Retinal pigment epithelial cell (primary cell): ENCODE measurements around the gene SUPT20HL2.
"Not testable (repeated sequence)": the region's sequence is repeated elsewhere in the genome, so short reads cannot be mapped to it uniquely, and the experiment has no call there.

Source experiments
- DNase-seq: peaks from one replicate; pipeline ENCODE4 v3.0.0-alpha.2; 2010; ENCODE audit warnings: low read depth
- H3K4me3 ChIP-seq: 2 replicates; pipeline ENCODE4 v1.5.1; 2011; ENCODE audit warnings: mild to moderate bottlenecking, low read length, control low read depth, moderate library complexity
- CTCF ChIP-seq: conservative IDR thresholded peaks from 2 replicates; pipeline ENCODE4 v1.5.1; 2011; ENCODE audit warnings: low read depth, low read length, control low read depth, inconsistent platforms

The SUPT20HL2 gene

GRCh38 chrX:24332878-24333277 is 19.0 kb upstream of the SUPT20HL2 start:
- no peak for TF ChIP-seq CTCF
- DNase-seq = no peak
- H3K4me3 ChIP-seq = no peak overlapping the region

GRCh38 chrX:24325231-24325630 is 11.4 kb upstream of the SUPT20HL2 start:
- H3K4me3 ChIP-seq = no peak overlapping the region
- no peak for DNase-seq
- TF ChIP-seq CTCF = no peak

GRCh38 chrX:24321741-24322395 is 8.0 kb upstream of the SUPT20HL2 start:
- DNase-seq = no peak
- TF ChIP-seq CTCF = no peak
- no peak overlapping the region for H3K4me3 ChIP-seq

- no peak overlapping the region for H3K4me3 ChIP-seq
- DNase-seq = no peak
- no peak for TF ChIP-seq CTCF
These were observed 3.7 kb upstream of the SUPT20HL2 start for GRCh38 chrX:24317567-24317966.

GRCh38 chrX:24316111-24316510 is 2.2 kb upstream of the SUPT20HL2 start:
- no peak overlapping the region for H3K4me3 ChIP-seq
- TF ChIP-seq CTCF = no peak
- DNase-seq = no peak

- H3K4me3 ChIP-seq, DNase-seq: not testable (repeated sequence)
These were observed 1.6 kb downstream of the SUPT20HL2 start for GRCh38 chrX:24312249-24312607.

- H3K4me3 ChIP-seq, DNase-seq: not testable (repeated sequence)
These were observed 2.2 kb downstream of the SUPT20HL2 start for GRCh38 chrX:24311507-24312248.

GRCh38 chrX:24310916-24311315 is 3.0 kb downstream of the SUPT20HL2 start:
- H3K4me3 ChIP-seq, DNase-seq: not testable (repeated sequence)

GRCh38 chrX:24309580-24310374 is 4.1 kb downstream of the SUPT20HL2 start:
- H3K4me3 ChIP-seq, DNase-seq: not testable (repeated sequence)

- not testable (repeated sequence) for DNase-seq
These were observed 5.1 kb downstream of the SUPT20HL2 start for GRCh38 chrX:24308803-24309202.

More at GRCh38 chrX:24308803-24309202, 5.1 kb downstream of the SUPT20HL2 start:
- H3K4me3 ChIP-seq = not testable (repeated sequence)
